GM18517 (cell line): ENCODE measurements around the gene ALG12.
"Not testable (repeated sequence)": the region's sequence is repeated elsewhere in the genome, so short reads cannot be mapped to it uniquely, and the experiment has no call there.

Source experiments
- ATAC-seq: cut with Tn5 transposase; IDR thresholded peaks from one replicate; pipeline ENCODE4 v1.9.1; 2021; ENCODE audit warnings: mild to moderate bottlenecking, moderate library complexity; ENCODE audit not compliant: unreplicated experiment

ALG12 gene

GRCh38 chr22:49946612-49947295 is 28.5 kb upstream of the ALG12 start:
- no peak for ATAC-seq

- ATAC-seq, result not testable (repeated sequence)
Measured at GRCh38 chr22:49945042-49945794, 27.0 kb upstream of the ALG12 start.

GRCh38 chr22:49944399-49944891 is 26.2 kb upstream of the ALG12 start:
- no peak for ATAC-seq

- no peak for ATAC-seq
Measured at GRCh38 chr22:49943771-49944398, 25.6 kb upstream of the ALG12 start.

GRCh38 chr22:49943405-49943765 is 25.1 kb upstream of the ALG12 start:
- no peak for ATAC-seq

- ATAC-seq, result no peak
Measured at GRCh38 chr22:49942565-49943404, 24.5 kb upstream of the ALG12 start.

GRCh38 chr22:49941507-49942316 is 23.5 kb upstream of the ALG12 start:
- ATAC-seq, result no peak

- ATAC-seq, result no peak
Measured at GRCh38 chr22:49938565-49939136, 20.4 kb upstream of the ALG12 start.

GRCh38 chr22:49937758-49938564 is 19.7 kb upstream of the ALG12 start:
- no peak for ATAC-seq

GRCh38 chr22:49936973-49937757 is 18.9 kb upstream of the ALG12 start:
- ATAC-seq, result no peak

- ATAC-seq, result peak; percentile 52
Measured at GRCh38 chr22:49936018-49936972, 18.1 kb upstream of the ALG12 start.

- ATAC-seq, result no peak
Measured at GRCh38 chr22:49935561-49935960, 17.3 kb upstream of the ALG12 start.

- no peak for ATAC-seq
Measured at GRCh38 chr22:49934891-49935557, 16.8 kb upstream of the ALG12 start.

- no peak for ATAC-seq
Measured at GRCh38 chr22:49934160-49934890, 16.1 kb upstream of the ALG12 start.

GRCh38 chr22:49933236-49934159 is 15.3 kb upstream of the ALG12 start:
- no peak for ATAC-seq
